Measurements from ENCODE around the gene USP6.

DNA sequence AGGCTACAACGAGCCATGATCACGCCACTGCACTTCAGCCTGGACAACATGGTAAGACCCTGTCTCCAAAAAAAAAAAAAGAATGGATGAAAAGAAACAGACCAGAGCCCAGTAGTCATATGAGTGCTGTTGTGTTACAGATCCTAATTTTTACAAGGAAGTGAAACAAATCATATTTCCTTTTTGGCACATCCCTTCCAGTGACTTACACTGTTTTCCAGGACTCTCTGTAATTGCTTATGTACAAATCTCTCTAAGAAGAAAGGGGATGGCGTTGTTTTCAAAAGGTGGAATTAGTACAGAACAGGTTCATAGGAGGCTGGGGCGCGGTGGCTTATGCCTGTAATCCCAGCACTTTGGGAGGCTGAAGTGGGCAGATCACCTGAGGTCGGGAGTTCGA lies 95.6 kb downstream of the USP6 start:
- TF ChIP-seq MAFG (CRISPR knock-in tag; IDR thresholded peaks at IDR 0.05) (no peak), MTF2 (CRISPR knock-in tag; IDR thresholded peaks at IDR 0.05; ENCODE audit: borderline replicate concordance) (no peak), CHD2 (IDR thresholded peaks at IDR 0.05; ENCODE audit: low read depth, low read length) (no peak), ZNF629 (CRISPR knock-in tag; conservative IDR thresholded peaks at IDR 0.05) (no peak), TCF7L2 (IDR thresholded peaks at IDR 0.05; ENCODE audit: low read depth, low read length) (no peak)
- TF ChIP-seq, protein P1, sequence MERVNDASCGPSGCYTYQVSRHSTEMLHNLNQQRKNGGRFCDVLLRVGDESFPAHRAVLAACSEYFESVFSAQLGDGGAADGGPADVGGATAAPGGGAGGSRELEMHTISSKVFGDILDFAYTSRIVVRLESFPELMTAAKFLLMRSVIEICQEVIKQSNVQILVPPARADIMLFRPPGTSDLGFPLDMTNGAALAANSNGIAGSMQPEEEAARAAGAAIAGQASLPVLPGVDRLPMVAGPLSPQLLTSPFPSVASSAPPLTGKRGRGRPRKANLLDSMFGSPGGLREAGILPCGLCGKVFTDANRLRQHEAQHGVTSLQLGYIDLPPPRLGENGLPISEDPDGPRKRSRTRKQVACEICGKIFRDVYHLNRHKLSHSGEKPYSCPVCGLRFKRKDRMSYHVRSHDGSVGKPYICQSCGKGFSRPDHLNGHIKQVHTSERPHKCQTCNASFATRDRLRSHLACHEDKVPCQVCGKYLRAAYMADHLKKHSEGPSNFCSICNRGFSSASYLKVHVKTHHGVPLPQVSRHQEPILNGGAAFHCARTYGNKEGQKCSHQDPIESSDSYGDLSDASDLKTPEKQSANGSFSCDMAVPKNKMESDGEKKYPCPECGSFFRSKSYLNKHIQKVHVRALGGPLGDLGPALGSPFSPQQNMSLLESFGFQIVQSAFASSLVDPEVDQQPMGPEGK (CRISPR knock-in tag; IDR thresholded peaks at IDR 0.05): no peak
- TF ChIP-seq, protein P2, sequence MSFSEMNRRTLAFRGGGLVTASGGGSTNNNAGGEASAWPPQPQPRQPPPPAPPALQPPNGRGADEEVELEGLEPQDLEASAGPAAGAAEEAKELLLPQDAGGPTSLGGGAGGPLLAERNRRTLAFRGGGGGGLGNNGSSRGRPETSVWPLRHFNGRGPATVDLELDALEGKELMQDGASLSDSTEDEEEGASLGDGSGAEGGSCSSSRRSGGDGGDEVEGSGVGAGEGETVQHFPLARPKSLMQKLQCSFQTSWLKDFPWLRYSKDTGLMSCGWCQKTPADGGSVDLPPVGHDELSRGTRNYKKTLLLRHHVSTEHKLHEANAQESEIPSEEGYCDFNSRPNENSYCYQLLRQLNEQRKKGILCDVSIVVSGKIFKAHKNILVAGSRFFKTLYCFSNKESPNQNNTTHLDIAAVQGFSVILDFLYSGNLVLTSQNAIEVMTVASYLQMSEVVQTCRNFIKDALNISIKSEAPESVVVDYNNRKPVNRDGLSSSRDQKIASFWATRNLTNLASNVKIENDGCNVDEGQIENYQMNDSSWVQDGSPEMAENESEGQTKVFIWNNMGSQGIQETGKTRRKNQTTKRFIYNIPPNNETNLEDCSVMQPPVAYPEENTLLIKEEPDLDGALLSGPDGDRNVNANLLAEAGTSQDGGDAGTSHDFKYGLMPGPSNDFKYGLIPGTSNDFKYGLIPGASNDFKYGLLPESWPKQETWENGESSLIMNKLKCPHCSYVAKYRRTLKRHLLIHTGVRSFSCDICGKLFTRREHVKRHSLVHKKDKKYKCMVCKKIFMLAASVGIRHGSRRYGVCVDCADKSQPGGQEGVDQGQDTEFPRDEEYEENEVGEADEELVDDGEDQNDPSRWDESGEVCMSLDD (CRISPR knock-in tag; IDR thresholded peaks at IDR 0.05; ENCODE audit: borderline replicate concordance): no peak
- TF ChIP-seq, protein P3, sequence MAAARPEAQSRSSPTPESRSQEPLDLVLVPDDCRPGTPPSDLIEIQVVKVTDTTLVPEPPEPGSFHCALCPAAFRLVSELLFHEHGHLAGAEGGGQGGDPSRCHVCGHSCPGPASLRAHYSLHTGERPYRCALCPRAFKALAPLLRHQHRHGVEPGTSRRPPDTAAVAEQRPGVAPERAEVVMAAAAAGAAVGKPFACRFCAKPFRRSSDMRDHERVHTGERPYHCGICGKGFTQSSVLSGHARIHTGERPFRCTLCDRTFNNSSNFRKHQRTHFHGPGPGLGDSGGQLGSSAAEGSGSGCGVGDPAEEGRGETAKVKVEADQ (CRISPR knock-in tag; IDR thresholded peaks at IDR 0.05; ENCODE audit: borderline replicate concordance): no peak

All from HepG2 (cell line).